Stimulated activated CD8-positive, alpha-beta memory T cell treated with anti-CD3 and anti-CD28 coated beads, Interleukin-4, amount 100 ng/mL, for 24 hours (primary cell): ENCODE measurements around the gene B3GNT5.
"Not testable (repeated sequence)": the region's sequence is repeated elsewhere in the genome, so short reads cannot be mapped to it uniquely, and the experiment has no call there.

Experiments
- DNase-seq: peaks from one replicate; pipeline ENCODE4 v3.0.0-alpha.2; 2020; ENCODE audit warnings: low read depth

B3GNT5 gene

DNA sequence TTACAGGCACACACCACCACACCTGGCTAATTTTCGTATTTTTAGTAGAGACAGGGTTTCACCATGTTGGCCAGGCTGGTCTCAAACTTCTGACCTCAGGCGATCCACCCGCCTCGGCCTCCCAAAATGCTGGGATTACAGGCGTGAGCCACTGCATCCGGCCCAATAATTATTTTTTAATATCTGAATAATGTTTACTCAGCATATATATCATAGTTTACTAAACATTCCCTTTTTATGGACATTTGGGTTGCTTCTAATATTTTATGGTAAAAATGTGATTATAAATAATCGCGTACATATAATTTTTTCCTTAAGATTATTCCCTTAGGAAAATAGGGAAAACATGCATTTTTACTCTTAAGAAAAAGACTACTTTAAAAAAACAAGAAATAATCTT is 22.8 kb upstream of the B3GNT5 start:
- not testable (repeated sequence) for DNase-seq

DNA sequence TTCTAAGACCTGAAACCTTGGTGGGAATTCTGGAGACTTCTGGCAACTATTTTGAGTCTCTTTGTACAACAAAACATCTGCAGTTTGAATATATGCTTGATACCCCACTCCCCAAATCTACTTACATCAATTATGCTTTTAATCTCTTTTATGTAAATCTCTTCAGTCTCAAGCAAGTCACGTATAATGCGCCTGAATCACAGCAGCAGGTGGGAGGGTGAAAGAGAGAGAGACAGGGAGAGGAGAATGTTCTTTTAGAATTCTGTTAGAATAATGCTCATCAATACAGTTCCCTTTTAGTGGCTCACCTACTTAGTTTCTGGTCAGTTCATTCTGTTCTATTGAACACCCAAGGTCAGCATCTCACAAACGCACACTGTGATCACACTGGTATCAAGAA is 22.2 kb upstream of the B3GNT5 start:
- DNase-seq = no peak

DNA sequence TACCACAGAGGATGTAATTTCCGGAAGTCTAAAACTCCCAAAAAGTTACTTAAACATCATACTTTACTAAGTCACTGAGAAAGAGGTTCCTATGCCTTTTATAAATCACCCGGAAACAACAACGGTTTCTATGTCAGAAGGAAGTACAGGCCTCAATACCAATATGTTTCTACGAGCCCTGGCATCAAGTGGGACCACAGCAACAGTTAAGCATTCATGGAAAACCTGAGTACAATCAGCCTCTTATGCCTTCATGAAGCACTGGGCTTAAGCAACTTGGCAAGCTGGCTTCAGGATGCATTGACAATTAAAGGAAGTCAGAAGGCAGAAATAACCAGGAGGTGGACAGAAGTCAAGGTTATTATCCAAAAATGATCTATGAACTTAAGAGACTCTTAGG is 19.1 kb upstream of the B3GNT5 start:
- no peak for DNase-seq

DNA sequence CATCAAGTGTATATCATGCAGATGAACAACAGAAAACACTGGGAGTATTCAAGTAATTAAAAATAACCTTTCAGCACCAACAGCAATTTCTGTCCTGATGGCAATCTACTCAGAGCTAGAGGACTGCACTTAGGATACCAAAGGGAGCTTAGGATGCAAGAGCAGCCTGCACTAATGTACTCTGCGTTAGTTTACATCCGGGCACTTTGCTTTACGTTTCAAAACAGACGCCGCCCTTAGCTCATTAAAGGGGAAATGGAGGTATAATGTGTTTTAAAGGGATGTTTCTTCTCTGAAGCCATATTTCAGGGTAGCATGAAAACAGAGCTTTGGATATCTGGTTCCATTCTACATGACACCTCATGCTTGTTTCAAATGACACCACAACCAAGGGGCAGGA is 14.0 kb upstream of the B3GNT5 start:
- DNase-seq = no peak

DNA sequence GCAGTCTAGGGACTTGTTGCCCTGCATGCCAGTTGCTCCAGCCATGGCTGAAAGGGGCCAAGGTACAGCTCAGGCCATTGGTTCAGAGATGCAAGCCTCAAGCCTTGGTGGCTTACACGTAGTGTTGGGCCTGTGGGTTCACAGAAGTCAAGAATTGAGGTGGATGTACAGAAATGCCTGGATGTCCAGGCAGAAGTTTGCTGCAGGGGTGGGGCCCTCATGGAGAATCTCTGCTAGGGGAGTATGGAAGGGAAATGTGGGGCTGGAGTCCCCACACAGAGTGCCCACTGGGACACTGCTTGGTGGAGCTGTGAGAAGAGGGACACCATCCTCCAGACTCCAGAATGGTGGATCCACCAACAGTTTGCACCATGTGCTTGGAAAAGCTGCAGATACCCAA is 10.6 kb upstream of the B3GNT5 start:
- no peak for DNase-seq

DNA sequence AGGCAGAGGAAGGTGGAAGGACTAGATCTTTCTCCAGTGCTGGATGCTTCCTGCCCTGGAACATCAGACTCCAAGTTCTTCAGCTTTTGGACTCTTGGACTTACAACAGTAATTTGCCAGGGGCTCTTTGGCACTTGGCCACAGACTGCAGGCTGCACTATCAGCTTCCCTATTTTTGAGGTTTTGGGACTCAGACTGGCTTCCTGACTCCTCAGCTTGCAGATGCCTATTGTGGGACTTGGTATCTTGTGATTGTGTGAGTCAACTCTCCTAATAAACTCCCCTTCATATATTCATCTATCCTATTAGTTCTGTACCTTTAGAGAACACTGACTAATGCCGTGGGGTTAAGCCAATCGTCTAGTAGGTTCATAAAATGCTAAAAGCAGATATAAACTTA is 8.8 kb upstream of the B3GNT5 start:
- no peak for DNase-seq

DNA sequence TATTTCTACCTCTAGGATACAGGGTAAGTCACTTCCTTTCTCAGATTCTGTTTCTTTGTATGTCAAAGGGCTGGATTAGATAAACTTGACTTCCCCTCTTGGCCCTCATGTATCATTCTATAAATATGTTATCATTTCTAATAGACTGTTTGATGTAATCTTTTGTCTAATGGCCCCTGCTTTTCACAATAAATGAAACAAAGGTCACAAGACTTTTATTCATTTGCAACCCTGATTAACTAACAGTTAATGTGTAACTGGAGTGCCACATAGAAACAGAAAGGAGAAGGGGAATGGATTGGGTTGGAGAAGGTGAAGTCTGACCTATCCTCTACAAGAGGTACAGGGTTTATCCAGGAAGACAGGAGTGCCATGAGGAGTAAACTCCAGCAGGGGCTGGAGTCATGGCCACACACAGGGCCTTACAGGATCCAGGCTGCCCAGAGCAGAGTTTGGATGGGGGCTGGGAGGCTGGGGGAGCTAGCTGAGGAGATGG is 8.0 kb upstream of the B3GNT5 start:
- no peak for DNase-seq

DNA sequence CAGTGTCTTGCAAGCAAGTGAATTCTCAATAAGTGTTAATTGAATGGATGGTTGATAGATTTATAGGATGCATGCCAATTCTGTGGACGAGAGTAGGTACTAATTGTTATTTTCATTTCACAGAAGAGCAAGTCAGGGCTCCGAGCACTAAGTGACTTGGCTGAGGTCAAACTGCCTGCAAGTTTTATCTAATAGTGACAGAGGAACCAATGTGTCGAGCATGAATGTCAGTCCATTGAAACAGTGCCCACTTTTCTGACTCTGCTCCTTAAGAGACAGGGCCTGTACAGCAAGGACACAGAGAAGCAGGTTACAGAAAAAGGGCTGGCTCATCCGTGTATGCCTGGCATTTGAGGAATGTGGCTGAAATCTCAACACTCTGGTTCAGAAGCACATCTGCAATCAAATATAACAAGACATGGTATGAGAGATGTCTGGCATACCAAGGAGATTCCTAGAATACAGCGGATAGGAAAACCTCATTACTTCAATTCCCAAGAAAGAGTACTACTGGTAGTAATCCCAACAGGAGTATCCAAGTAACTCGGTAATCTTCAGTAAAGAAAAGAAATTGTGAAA is 6.0 kb upstream of the B3GNT5 start:
- no peak for DNase-seq

DNA sequence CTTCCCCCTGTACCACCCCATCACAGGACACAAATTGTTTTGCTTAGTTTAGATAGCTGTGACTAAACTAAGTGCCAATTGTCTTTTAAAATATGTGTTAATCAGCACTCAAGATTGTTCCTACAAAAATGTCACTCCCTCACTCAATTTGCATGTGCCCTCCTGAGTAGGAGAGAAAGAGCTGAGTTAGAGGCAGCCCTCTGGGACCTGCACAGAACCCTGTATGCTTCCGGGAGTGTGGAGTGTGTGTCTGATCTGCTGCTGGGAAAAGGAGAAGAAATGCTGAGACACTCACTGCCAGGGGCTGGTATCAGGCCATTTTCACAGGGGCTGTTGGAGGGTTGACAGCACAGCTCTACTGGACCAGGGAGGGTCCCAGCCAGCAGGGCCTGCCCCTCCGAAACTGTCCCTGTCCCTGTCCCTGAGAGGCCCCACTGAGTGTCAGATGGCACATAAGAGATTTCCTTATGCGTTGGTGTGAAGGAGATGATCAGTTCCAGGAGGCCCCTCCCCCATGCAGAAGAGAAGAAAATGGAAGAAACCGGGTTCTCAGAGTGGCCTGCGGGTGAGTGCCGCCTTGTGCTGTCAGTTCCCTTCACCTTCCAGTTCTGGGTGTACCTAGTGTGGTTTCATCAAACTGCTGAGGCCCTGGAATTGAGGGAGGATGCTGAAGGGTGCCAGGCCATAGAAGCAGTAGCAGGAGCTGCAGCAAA is 3.9 kb upstream of the B3GNT5 start:
- DNase-seq = no peak

DNA sequence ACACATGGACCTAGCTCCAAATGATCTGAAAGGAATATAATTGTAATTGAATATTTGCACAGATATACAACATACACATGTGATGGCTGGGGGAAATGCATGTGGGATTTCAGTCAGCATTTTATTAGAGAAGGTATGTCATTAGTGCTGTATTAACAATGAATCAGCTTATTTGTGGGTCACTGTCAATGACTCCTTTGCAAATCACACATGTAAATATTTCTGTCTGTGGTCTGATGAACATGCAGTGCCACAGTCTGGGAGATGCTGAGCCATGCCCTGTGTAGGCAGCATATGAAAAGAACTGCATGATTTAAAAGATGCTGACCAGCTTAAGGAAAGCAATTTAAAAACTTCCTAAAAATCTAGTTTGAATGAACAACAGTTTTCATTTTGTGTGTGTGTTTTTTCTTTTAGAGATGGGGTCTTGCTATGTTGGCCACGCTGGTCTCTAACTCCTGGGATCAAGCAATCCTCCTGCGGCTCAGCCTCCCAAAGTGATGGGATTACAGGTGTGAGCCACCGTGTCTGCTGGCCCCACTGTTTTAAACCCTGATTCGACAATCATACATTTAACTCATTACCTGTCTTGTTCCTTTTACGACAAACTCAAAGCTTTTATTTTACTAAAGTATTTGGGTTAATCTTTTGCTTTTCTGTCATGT is 803 bp upstream of the B3GNT5 start:
- DNase-seq = no peak

DNA sequence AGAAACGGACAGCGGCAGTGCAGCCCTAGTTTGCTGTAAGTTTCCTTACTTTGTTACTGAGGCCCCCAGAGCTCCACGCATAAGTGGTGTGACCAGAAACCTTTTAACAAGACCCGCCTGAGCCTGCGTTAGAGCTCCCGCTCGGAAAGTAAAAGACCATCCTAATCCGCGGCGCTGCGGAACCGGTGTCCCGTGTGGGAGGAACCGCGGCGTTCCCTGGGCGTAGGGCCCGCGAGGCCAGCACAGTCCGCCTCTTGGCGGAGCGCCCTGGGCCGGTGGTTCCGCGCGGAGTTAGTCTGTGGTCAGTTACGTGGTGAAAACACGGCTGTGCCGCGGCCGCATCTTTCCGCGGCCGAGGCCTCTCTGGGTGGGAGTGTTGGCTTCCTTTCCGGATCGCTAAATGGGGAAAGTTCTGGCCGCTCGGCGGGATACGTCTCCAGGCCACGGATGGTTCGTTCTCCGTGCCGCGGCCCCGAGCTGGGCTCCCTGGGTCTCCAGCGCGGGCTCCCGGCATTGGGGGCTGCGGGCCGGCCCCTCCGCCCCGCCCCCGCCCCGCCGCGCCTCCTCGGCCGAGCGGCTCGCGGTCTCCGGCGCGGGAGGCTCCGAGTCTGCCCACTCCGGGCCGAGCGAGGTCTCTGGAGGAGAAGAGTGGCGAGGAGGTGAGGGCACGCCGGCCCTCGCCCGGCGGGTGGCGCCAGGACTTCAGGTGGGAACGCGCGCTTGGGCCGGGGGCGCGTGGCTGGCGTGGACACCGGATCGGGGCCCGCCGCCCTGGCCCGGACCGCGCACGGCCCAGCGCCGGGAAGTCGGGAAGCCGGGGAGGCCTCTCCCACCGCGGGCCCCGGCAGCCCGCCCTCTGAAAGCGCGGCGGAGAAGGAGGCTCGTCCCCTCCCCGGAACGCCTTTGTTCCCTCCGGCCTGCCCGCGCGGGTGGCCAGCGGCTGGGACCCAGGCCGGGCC is 754 bp downstream of the B3GNT5 start:
- DNase-seq = no peak

DNA sequence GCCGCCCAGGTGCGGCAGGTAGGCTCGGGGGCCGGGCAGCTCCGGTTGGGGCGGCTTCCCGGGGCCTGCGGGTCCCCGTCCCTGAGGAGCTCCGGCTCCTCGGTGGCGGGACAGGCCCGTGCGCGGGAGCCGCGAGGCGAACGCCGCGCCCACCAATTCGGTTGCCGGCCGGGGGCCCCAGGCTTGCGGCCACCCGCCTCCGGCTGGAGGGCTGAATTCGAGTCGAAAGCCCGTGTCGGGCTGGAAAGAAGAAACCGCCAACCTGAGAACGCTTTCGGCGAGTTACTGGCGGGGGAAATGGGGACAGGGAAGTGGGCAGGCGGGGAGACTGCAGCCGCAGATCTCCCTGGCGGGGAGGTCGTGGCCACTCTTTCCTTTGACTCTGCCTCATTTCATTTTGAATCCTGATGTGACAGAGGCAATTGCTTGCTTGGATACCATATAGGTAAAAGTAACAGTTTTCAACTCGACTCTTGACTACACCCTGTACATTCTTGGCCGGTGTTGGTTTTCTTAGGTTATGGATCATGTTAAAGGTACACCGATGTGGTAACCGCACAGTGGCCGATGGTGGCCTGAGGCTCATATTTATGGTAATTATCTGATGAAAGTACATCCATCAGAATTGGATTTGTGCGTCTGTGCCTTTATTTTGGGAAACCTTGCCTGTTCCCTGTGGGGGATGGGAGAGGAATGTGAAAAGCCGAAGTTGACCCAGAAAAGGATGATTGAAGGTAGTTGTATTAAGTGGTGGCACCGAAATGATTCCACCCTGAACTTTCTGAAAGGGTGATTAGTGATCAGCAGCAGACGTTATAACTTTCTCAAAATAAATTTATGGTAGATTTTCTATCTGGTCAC is 1.7 kb downstream of the B3GNT5 start:
- DNase-seq = no peak

DNA sequence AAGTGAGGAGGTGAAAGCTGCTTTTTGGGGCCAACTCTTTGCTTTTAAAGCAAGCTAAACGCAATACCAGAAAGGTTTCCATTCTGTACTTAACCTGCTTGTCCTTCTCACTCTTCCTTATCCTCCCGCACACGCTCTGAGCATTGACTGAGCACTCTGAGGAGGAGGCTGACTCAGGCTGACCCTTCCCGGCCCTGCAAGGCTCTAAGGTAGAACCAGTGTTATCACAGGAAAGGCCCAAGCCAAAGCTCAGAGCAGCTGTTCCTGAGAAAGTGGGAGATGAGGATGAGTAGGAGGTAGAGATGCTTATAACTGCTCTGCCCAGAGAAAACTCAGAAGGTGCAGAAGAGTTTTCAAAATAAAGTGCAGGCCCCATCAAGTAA is 2.3 kb downstream of the B3GNT5 start:
- no peak for DNase-seq

DNA sequence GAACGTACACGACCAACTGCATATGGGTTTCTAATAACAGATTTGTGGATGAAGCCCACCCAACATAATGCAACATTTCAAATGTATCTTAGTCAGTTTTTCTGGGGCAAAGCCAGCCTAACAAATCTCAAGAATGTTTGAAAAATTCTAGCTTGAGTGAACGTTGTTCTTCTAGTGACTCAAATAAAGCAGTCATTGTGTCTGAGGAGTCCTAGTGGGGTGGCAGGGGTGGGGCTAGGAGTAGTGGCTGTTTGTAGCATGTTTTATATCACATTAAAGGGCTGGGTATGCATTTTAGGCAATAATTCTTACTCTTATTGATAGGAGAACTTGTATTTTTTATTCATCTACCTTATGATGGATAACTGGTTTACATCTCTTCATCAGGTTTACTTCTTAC is 6.0 kb downstream of the B3GNT5 start:
- no peak for DNase-seq

DNA sequence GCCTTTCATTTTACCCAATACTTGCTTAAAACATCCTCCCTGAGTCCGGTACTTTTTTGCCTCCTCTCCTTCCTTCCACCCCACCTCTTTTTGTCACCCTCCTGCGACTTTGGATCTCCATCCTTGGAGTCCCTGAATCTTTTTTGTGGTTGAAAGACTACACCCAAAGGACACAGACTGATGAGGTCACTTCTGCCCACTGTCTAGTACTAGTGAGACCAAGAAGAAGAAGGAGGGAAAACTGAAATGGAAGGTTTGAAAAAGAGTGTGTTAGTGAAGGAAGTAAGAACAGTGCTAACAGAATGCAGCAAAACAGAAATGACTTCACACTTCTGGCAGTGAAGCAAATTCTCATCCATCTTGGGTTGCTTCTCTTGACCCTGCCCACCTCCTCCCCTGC is 6.6 kb downstream of the B3GNT5 start:
- no peak for DNase-seq

DNA sequence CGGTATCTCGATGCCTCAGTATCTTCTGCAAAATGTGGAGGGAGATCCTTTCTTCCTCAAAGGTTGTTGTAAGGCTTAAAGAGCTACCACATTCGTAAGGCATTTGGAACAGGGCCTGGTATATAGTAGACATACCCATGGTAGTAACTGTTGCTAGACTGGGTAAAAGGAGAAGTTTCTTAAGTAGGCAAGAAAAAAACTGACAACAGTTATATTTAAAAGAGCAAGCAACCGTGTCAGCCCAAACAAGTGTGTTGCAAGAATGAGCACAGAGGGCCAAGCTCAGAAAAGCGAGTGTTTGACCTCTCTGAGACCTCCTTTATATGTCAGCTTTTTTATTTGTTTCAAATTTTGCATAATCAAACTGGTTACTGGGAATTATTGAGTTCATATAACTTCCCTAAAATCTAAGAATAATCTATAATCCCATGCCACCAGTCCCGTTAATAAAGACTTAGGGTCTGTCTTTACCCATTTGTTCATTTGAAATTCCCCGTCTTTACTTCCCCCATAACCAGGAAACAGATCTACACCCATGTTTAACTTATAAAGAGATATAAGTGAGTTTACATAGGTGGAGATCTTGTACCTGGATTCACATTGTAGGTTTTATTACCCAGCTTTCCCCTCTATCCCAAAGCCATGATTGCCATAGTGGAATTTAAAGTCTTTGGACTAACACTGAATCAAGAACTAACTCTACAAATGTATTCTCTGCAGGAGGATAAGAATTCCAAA is 7.3 kb downstream of the B3GNT5 start:
- no peak for DNase-seq

DNA sequence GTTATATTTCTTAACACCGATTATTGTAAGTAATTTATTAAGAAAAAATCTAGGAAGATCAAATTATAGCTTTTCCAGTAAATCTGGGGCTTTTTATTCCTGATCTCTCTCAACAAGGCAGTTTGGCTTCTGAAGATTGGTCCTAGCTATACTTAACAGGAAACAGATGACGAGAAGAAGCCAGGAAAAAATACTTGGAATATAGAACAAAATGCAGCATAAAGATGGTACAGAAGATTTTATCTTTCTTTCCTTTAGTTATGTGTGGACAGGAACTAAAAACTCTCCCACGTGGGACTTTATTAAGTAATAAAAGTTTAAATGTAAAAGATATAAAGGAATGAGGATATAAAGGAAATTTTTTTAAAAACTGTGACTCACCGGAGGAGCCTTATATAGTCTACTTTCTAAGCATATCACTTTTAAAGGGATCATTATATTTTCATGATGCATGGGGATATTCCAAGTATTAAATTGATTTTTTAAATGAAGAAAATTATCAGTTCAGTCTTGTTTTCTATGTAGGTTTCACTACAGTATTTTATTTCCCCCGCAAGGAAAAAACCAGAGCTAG is 8.2 kb downstream of the B3GNT5 start:
- no peak for DNase-seq

DNA sequence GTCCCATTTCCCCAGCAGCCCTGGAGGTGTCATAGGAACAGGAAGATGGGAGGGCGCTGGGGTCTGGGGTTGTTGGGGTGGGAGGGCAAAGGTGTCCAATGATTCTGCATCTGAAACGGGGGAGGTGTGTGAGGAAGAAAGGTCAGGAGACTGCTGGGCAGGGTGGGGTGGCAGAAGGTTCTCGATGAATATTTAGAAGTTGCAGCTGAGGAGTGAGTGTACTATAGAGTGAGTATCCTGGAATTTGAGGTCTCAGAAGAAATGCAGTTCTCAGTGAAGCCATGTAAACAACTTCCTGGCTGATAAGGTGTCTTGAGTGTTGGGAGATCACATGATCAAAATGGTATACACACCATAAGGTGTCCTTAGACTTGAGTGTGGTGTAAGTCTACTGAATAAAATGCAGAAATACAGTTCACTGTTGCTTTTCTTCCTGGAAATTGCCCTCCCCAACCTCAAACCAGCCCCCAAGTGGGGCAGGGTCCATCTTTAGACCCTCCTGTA is 9.9 kb downstream of the B3GNT5 start:
- DNase-seq = no peak

DNA sequence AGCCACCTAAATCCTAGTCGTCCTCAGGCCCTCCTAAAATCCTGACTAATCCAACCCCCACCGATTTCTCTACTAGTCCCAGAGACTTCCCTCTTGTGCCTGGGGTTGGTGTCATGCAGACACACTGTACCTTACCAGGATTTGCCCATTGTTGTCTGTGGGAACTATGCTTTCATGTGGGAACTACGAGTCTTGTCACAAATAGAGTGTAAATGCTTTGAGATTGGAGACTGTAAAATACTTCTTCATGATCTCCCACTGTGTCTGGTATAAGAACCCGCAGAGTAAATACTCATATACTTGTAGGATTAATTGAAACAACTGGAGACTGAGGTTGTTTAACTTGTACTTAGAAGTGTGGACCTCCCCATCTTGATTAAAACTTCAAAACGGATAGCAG is 11.2 kb downstream of the B3GNT5 start:
- DNase-seq = no peak

DNA sequence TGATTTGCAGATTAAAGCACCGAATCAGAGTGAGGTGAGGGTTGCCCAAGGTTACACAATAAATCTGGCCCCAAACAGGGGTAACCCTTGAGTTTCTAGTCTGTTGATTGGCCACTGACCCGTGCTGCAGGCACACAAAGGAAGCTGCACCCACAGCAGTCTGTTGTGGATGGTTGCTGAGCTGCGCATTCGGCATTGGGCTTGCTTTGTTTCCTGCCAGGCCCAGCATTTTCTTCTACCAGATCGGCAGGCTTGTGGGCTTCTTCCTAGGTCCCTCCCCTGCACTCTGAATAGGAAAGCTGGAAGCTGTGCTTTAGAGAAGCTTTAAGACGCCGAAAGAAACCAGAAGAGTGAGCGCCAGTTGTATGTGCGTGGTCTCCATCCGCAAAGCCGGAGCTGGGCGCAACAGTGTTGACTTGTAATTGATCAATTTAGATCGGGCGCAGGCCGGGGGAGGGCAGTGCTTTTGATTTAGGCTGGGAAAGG is 12.1 kb downstream of the B3GNT5 start:
- DNase-seq = no peak
